ENCODE data around the gene SCN7A.
"Not testable (repeated sequence)": the region's sequence is repeated elsewhere in the genome, so short reads cannot be mapped to it uniquely, and the experiment has no call there.

The SCN7A gene

DNA sequence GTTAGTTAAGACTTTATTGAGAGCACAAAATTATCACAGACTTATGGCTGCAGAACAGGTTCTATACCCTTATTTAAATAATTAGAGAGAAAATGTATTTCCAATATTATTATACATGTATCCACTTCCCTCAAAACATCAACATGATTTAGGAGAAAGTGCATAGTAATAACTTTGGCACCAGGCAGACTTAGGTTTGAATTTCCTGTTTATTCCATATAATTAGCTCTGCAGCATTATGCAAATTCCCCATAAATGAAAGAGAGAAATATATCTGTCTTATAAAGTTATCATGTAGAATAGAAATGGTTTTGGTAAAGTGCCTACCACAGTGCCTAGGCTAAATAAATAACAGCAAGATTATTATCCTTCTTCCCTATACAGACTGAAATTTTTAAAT is 133.6 kb downstream of the SCN7A start:
- no peak for DNase-seq (ENCODE audit: low read depth in 2 of 2)

DNA sequence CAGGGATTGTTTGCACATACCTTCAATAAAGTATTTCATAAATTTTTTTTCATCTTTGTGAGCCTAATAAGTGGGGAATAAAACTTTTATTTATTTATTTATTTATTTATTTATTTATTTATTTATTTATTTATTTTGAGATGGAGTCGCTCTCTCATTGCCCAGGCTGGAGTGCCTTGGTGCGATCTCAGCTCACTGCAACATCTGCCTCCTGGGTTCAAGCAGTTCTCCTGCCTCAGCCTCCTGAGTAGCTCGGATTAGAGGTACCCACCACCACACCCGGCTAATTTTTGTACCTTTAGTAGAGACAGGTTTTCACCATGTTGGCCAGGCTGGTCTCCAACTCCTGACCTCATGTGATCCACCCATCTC is 136.1 kb downstream of the SCN7A start:
- not testable (repeated sequence) for DNase-seq (ENCODE audit: low read depth in 2 of 2)

GRCh38 chr2:166357068-166357949 is 136.7 kb downstream of the SCN7A start:
- DNase-seq (ENCODE audit: low read depth in 2 of 2): no peak

Data from stimulated activated CD4-positive, alpha-beta T cell treated with anti-CD3 and anti-CD28 coated beads, Interleukin-1b, Interleukin-23, amount 100 ng/mL, for 1 hour (primary cell).